ENCODE results near the gene TGFBR3.
"Not testable (repeated sequence)": the region's sequence is repeated elsewhere in the genome, so short reads cannot be mapped to it uniquely, and the experiment has no call there.

The TGFBR3 gene

DNA sequence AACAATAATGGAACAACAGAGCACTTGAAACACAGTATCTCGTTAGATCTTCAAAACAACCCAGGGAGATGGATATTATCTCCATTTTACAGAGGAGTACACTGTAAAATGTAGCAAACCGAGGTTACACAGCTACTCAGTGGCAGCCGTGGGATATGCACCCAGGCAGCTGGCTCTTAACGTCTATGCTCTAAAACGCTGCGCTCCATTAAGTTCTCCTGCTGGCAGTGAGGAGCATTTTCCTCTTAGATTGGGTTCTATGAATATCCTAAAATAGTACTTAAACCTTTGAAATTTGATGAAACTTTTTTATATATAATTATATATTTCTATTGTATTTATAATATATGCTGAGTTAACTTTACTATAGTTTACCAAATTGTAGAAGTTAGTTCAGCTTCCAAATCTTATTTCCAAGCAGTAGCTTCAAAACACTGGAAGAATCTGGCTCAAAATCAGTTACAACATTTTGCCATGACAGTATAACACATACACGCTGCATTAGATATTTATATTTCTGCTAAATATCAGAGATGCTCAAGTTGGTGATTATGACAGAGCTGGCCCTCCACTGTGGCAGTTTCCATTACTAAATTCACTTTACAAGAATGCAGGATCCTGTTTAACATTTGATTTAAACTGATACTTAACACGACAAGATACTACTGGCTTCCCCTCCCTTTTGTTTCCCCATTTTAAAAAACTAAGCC, 49.5 kb downstream of the TGFBR3 start:
- no peaks in the 10 kb centered on the region for H3K36me3 ChIP-seq (replicated peaks)

DNA sequence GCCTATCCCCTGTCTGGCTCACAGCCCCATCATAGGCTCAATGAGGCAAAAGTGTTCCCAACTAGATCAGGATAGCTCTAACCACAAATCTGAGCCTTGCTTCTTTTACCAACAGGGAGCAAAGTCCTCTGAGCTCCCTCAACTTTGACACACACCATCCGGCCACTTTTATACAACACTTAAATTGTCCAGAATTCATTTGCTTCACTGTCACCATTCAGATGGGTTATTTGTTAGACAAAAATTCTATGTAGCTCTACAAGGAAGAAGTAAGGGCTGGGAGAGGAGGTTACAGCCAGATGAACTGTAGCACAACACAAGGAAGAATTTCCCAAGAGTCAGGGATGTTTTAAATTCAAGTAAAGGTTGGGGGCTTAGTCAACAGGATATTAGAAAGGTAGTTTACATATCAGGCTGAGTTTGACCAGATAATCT, 50.8 kb downstream of the TGFBR3 start:
- no peak overlapping the region for H3K27ac ChIP-seq
- TF ChIP-seq, protein P1, sequence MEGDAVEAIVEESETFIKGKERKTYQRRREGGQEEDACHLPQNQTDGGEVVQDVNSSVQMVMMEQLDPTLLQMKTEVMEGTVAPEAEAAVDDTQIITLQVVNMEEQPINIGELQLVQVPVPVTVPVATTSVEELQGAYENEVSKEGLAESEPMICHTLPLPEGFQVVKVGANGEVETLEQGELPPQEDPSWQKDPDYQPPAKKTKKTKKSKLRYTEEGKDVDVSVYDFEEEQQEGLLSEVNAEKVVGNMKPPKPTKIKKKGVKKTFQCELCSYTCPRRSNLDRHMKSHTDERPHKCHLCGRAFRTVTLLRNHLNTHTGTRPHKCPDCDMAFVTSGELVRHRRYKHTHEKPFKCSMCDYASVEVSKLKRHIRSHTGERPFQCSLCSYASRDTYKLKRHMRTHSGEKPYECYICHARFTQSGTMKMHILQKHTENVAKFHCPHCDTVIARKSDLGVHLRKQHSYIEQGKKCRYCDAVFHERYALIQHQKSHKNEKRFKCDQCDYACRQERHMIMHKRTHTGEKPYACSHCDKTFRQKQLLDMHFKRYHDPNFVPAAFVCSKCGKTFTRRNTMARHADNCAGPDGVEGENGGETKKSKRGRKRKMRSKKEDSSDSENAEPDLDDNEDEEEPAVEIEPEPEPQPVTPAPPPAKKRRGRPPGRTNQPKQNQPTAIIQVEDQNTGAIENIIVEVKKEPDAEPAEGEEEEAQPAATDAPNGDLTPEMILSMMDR (IDR thresholded peaks at IDR 0.05; ENCODE audit: low read depth, low read length, missing control alignments), result no peak
- H3K27me3 ChIP-seq (replicated peaks), result no peaks in the 10 kb centered on the region
- H3K4me3 ChIP-seq (ENCODE audit: low read depth, low read length), result no peak overlapping the region
- no peaks in the 10 kb centered on the region for H3K36me3 ChIP-seq (replicated peaks)
- in situ Hi-C loops (cut with HindIII; ENCODE audit: low pct_ligation_motif_present, low sequenced_read_pairs), result no loop called here
- no peak for DNase-seq

More for the DNA sequence above, 49.5 kb downstream of the TGFBR3 start:
- no peak for DNase-seq
- no peak overlapping the region for H3K4me3 ChIP-seq (ENCODE audit: low read depth, low read length)
- H3K27me3 ChIP-seq (replicated peaks), result no peaks in the 10 kb centered on the region
- in situ Hi-C loops (cut with HindIII; ENCODE audit: low pct_ligation_motif_present, low sequenced_read_pairs), result no loop called here
- H3K27ac ChIP-seq, result no peak overlapping the region
- TF ChIP-seq, protein P1 (IDR thresholded peaks at IDR 0.05; ENCODE audit: low read depth, low read length, missing control alignments), result no peak

GRCh38 chr1:91834549-91834948, 51.4 kb downstream of the TGFBR3 start:
- in situ Hi-C loops (cut with HindIII; ENCODE audit: low pct_ligation_motif_present, low sequenced_read_pairs); DNase-seq; H3K27me3 ChIP-seq (replicated peaks); H3K4me3 ChIP-seq (ENCODE audit: low read depth, low read length); H3K27ac ChIP-seq; H3K36me3 ChIP-seq (replicated peaks): not testable (repeated sequence)

DNA sequence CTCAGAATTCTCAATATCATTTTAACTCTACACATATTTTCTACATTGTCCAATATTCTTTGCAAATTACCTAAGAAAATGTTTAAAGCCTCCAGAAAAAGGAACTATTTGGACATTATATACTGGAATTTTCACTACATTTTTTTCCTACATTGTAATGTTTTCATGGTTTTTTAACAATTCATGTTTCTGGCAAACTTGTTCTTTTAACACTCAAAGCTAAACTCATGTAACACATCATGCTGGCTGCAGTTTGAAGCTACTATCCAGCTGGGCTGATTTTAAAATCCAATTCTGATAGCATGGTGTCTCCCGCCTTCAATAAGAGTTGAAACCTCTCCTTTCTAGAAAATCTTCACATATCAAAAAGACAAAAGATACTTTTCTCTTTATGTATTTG, 52.0 kb downstream of the TGFBR3 start:
- TF ChIP-seq, protein P1 (IDR thresholded peaks at IDR 0.05; ENCODE audit: low read depth, low read length, missing control alignments), result no peak
- Histone ChIP-seq H3K27me3 (replicated peaks) (no peaks in the 10 kb centered on the region), H3K27ac (no peak overlapping the region), H3K36me3 (replicated peaks) (no peaks in the 10 kb centered on the region), H3K4me3 (ENCODE audit: low read depth, low read length) (no peak overlapping the region)
- DNase-seq, result no peak
- in situ Hi-C loops (cut with HindIII; ENCODE audit: low pct_ligation_motif_present, low sequenced_read_pairs), result no loop called here

- Histone ChIP-seq H3K36me3 (replicated peaks) (no peaks in the 10 kb centered on the region), H3K27me3 (replicated peaks) (no peaks in the 10 kb centered on the region), H3K27ac (no peak overlapping the region), H3K4me3 (ENCODE audit: low read depth, low read length) (no peak overlapping the region)
- TF ChIP-seq, protein P1 (IDR thresholded peaks at IDR 0.05; ENCODE audit: low read depth, low read length, missing control alignments), result no peak
- in situ Hi-C loops (cut with HindIII; ENCODE audit: low pct_ligation_motif_present, low sequenced_read_pairs), result no loop called here
- DNase-seq, result no peak
Measured at GRCh38 chr1:91831132-91831930, 54.6 kb downstream of the TGFBR3 start.
